IMR-90 (cell line): ENCODE data around the gene CDK6.

Experiments
- CTCF ChIP-seq: conservative IDR thresholded peaks from 2 replicates; pipeline ENCODE4 v1.5.1; 2012; ENCODE audit warnings: mild to moderate bottlenecking, low read depth, low read length, improper control_type of control experiment
- POLR2A ChIP-seq: IDR thresholded peaks from 2 replicates; pipeline ENCODE4 v1.6.1; 2012; ENCODE audit warnings: mild to moderate bottlenecking, low read depth, low read length
- RFX5 ChIP-seq: IDR thresholded peaks from 2 replicates; pipeline ENCODE4 v1.8.0; 2012; ENCODE audit warnings: low read depth, mild to moderate bottlenecking, low read length, moderate library complexity

GRCh38 chr7:92809760-92810573 is 26.4 kb downstream of the CDK6 start:
- no peak for TF ChIP-seq CTCF
- no peak for TF ChIP-seq RFX5
- TF ChIP-seq POLR2A: no peak
